ENCODE data around the gene CCSER1. TPM values are rescaled to one million over a fixed set of nuclear protein-coding genes. Genes with fewer than 3 reads are reported as not detected.

CCSER1 gene
- total and polyA plus RNA-seq, 4 donors: 0.61 to 23.0 (median 3.8) TPM

DNA sequence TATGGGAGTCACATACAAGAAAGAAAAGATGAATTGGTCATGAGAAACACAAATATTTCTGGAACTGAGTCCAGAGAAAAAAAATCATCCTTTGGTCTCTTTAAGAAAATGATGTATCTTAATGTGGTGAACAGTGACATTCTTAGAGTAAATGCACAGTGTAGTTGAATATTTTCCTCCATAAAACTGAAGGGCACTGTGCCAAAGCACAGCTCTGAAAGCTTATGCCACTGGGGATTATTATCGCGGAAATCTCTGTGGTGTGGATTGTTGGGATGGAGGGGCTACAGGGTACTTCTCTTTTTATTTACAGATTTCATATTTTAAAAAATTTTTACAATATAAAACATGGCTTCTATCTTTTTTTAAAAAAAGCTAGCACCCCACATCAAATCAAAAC, 908.1 kb downstream of the CCSER1 start:
- no peak overlapping the region for H3K4me3 ChIP-seq
- 83 to 88% methylated on average over 2 of the region's 2 CpGs for WGBS, 2 donors
- no peaks in the 10 kb centered on the region for H3K27me3 ChIP-seq (ENCODE audit: control insufficient read depth in 3 of 3, insufficient read depth in 3 of 3, low read length in 2 of 3)
- ATAC-seq (ENCODE audit: insufficient read depth, low FRiP score): no peak
- no peak overlapping the region for H3K9ac ChIP-seq (ENCODE audit: insufficient read depth in 1 of 2, low read length in 2 of 2)
- no peak overlapping the region for H3K27ac ChIP-seq (ENCODE audit: low read depth in 1 of 2, low read length in 1 of 2)
- no peaks in the 10 kb centered on the region for H3K36me3 ChIP-seq (ENCODE audit: control insufficient read depth in 4 of 4, insufficient read depth in 4 of 4, low read length in 4 of 4)
- H3K9me3 ChIP-seq (ENCODE audit: control insufficient read depth in 4 of 4, insufficient read depth in 3 of 4, low read length in 3 of 4): no peaks in the 10 kb centered on the region
- TF ChIP-seq, protein P1, sequence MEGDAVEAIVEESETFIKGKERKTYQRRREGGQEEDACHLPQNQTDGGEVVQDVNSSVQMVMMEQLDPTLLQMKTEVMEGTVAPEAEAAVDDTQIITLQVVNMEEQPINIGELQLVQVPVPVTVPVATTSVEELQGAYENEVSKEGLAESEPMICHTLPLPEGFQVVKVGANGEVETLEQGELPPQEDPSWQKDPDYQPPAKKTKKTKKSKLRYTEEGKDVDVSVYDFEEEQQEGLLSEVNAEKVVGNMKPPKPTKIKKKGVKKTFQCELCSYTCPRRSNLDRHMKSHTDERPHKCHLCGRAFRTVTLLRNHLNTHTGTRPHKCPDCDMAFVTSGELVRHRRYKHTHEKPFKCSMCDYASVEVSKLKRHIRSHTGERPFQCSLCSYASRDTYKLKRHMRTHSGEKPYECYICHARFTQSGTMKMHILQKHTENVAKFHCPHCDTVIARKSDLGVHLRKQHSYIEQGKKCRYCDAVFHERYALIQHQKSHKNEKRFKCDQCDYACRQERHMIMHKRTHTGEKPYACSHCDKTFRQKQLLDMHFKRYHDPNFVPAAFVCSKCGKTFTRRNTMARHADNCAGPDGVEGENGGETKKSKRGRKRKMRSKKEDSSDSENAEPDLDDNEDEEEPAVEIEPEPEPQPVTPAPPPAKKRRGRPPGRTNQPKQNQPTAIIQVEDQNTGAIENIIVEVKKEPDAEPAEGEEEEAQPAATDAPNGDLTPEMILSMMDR (IDR thresholded peaks at IDR 0.05; ENCODE audit: control extremely low read depth, extremely low read depth): no peak
- peaks cover 0 to 4% (median 0%) of the 10 kb centered on the region in 5 donors for H3K4me1 ChIP-seq (ENCODE audit: control insufficient read depth in 5 of 5, insufficient read depth in 5 of 5, low read length in 5 of 5)
- peak in 2 of 3 donors; percentile 6 to 19 for DNase-seq

DNA sequence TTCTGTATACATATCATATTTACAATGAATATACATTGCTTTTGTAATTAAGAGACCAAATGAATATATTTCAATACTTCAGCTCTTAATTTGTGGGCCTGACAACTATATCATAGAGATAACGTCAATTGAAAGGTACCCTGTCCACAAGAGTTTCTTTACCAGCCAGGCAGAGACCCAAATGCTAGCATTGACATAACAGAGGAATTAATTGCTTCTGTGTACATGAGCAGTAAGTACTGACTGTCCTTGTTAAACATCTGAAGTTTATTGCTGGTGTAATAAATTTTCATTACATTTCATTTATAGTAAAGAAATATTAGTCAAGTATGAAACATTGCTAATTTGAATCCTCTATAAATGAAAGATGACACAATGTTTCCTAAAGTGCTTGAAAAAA, 910.8 kb downstream of the CCSER1 start:
- no peak overlapping the region for H3K4me3 ChIP-seq
- TF ChIP-seq, protein P1 (IDR thresholded peaks at IDR 0.05; ENCODE audit: control extremely low read depth, extremely low read depth): no peak

DNA sequence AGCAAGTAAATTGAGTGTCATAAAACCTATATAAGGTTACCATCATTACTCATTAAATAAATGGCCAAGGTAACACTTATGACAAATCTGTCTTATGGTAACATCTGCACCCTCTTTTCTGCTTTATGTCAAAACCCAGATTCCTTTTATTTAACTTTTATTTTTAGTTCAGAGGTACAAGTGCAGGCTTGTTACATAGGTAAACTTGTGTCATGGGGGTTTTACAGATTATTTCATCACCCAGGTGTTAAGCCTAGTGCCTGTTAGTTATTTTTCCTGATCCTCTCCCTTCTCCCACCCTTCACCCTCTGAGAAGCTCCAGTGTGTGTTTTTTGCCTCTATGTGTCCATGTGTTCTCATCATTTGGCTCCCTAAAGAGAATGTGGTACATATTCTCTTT, 930.7 kb downstream of the CCSER1 start:
- TF ChIP-seq, protein P1 (IDR thresholded peaks at IDR 0.05; ENCODE audit: control extremely low read depth, extremely low read depth): no peak
- Histone ChIP-seq H3K27ac (ENCODE audit: low read depth in 1 of 2, low read length in 1 of 2) (no peak overlapping the region), H3K9ac (ENCODE audit: insufficient read depth in 1 of 2, low read length in 2 of 2) (no peak overlapping the region), H3K4me1 (ENCODE audit: control insufficient read depth in 5 of 5, insufficient read depth in 5 of 5, low read length in 5 of 5) (no peaks in the 10 kb centered on the region), H3K9me3 (ENCODE audit: control insufficient read depth in 4 of 4, insufficient read depth in 3 of 4, low read length in 3 of 4) (peaks cover 0 to 1% (median 0%) of the 10 kb centered on the region in 4 donors), H3K4me3 (no peak overlapping the region), H3K27me3 (ENCODE audit: control insufficient read depth in 3 of 3, insufficient read depth in 3 of 3, low read length in 2 of 3) (no peaks in the 10 kb centered on the region), H3K36me3 (ENCODE audit: control insufficient read depth in 4 of 4, insufficient read depth in 4 of 4, low read length in 4 of 4) (no peaks in the 10 kb centered on the region)
- no peak for DNase-seq
- ATAC-seq (ENCODE audit: insufficient read depth, low FRiP score): no peak

More for the DNA sequence above, 910.8 kb downstream of the CCSER1 start:
- Histone ChIP-seq H3K27ac (ENCODE audit: low read depth in 1 of 2, low read length in 1 of 2) (no peak overlapping the region), H3K4me1 (ENCODE audit: control insufficient read depth in 5 of 5, insufficient read depth in 5 of 5, low read length in 5 of 5) (peaks cover 0 to 4% (median 0%) of the 10 kb centered on the region in 5 donors), H3K27me3 (ENCODE audit: control insufficient read depth in 3 of 3, insufficient read depth in 3 of 3, low read length in 2 of 3) (no peaks in the 10 kb centered on the region), H3K36me3 (ENCODE audit: control insufficient read depth in 4 of 4, insufficient read depth in 4 of 4, low read length in 4 of 4) (no peaks in the 10 kb centered on the region), H3K9ac (ENCODE audit: insufficient read depth in 1 of 2, low read length in 2 of 2) (no peak overlapping the region), H3K9me3 (ENCODE audit: control insufficient read depth in 4 of 4, insufficient read depth in 3 of 4, low read length in 3 of 4) (no peaks in the 10 kb centered on the region)
- ATAC-seq (ENCODE audit: insufficient read depth, low FRiP score) (no peak), DNase-seq (no peak)
- 87 to 91% methylated on average over 1 of the region's 1 CpG for WGBS, 2 donors

DNA sequence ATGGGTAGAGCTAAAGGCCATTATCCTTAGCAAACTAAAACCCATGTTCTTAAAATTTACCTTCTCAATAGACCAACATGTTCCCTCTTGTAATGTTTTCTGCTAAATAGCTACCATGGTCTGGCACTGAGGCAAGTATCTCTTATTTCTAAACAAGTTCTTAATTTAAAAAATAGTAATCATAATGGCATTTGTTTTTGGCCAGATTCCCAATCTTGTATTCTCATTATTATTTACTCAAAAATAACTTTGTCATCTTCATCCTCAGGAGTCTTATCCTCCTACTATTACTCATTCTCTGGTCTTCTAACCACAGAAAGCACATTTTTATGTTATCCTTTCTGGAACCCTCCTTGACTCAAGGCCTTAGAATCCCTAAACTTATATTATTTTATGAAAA, 931.2 kb downstream of the CCSER1 start:
- ATAC-seq (ENCODE audit: insufficient read depth, low FRiP score): no peak
- TF ChIP-seq, protein P1 (IDR thresholded peaks at IDR 0.05; ENCODE audit: control extremely low read depth, extremely low read depth): no peak
- H3K9ac ChIP-seq (ENCODE audit: insufficient read depth in 1 of 2, low read length in 2 of 2): no peak overlapping the region

More for the DNA sequence above, 931.2 kb downstream of the CCSER1 start:
- no peak for DNase-seq
- Histone ChIP-seq H3K4me3 (no peak overlapping the region), H3K27ac (ENCODE audit: low read depth in 1 of 2, low read length in 1 of 2) (no peak overlapping the region), H3K9me3 (ENCODE audit: control insufficient read depth in 4 of 4, insufficient read depth in 3 of 4, low read length in 3 of 4) (peaks cover 0 to 1% (median 0%) of the 10 kb centered on the region in 4 donors), H3K36me3 (ENCODE audit: control insufficient read depth in 4 of 4, insufficient read depth in 4 of 4, low read length in 4 of 4) (no peaks in the 10 kb centered on the region), H3K4me1 (ENCODE audit: control insufficient read depth in 5 of 5, insufficient read depth in 5 of 5, low read length in 5 of 5) (peaks cover 0 to 2% (median 0%) of the 10 kb centered on the region in 5 donors), H3K27me3 (ENCODE audit: control insufficient read depth in 3 of 3, insufficient read depth in 3 of 3, low read length in 2 of 3) (no peaks in the 10 kb centered on the region)
